Measurements from ENCODE around the gene DHRS3. TPM values are rescaled to one million over a fixed set of nuclear protein-coding genes. Genes with fewer than 3 reads are reported as not detected.

The DHRS3 gene
- polyA plus RNA-seq, 1 of the 3 experiments (the other 2 are of a cell fraction) = 44.8 TPM

DNA sequence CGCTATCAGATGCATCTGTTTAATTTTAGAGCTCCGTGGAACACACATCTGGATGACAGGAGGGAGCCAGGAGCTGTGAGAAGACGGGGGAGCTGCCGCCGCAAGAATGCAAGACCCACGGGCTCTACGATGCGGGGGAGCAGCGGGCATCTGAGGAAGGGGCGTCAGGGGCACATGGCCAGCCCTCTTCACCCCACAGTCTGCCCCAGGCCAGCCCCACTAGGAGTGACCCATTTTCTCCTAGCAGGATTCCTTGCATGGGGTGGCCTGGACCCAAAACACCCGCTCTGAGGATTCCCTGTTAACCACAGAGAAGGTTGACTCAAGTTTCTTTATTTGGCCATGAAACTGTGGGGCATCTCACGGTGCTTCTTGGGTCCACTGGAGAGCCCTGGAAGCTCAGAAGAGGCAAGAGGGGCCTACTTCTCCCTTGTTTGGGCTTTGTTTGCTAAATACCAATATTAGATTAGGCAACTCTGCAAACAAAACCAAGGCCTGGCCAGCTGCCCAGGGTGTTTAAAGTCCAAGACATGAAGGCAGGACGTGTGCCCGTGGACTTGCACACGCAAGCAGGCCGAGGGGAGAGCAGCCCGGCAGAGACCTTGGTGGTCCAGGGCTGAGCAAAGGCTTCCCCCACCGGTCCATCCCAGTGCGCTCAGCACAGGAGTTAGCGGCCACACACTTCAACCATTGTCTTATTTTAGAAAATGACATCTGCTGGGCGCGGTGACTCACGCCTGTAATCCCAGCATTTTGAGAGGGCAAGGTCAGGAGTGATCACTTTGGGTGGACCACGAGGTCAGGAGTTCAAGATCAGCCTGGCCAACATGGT, 89.8 kb downstream of the DHRS3 start:
- H2AFZ ChIP-seq (ENCODE audit: low read depth) = no peak overlapping the region

DNA sequence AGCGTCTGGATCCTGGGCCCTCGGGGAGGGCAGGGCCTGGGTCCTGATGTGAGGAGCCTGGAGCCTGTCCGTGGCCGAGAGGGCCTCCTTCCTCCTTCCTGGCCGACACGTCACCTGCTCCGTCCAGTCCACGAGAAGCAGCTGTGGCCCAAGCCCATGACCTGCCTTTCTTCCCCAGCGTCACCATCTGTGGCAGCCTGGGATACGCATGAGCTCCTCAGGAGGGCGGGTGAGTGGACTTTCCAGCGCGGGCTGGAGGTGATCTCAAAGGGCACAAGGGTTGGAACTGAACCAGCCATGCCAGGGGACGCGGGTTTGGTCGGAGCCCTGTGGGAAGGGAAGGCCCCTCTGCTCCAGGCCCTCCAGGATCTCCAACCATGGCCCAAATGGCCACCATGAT, 90.4 kb downstream of the DHRS3 start:
- Histone ChIP-seq H3K4me1 (ENCODE audit: control insufficient read depth in 1 of 2, insufficient read depth in 2 of 2, low read depth in 1 of 2, low read length in 1 of 2) (no peaks in the 10 kb centered on the region; a peak in 1 of 4 replicates), H4K20me1 (ENCODE audit: insufficient read depth) (no peaks in the 10 kb centered on the region), H3K4me3 (ENCODE audit: low read depth in 2 of 2, low read length in 1 of 2) (no peak overlapping the region), H3K36me3 (replicated peaks in 1 of 2; ENCODE audit: control insufficient read depth in 1 of 2, insufficient read depth in 2 of 2, low read length in 1 of 2) (no peaks in the 10 kb centered on the region), H2AFZ (ENCODE audit: low read depth) (no peak overlapping the region), H3K27me3 (ENCODE audit: insufficient read depth) (no peaks in the 10 kb centered on the region), H3F3A (replicated peaks; ENCODE audit: insufficient read depth) (no peaks in the 10 kb centered on the region), H3K79me2 (ENCODE audit: insufficient read depth) (no peaks in the 10 kb centered on the region), H3K9me3 (no peaks in the 10 kb centered on the region), H3K9ac (no peak overlapping the region), H3K4me2 (no peak overlapping the region), H3K27ac (ENCODE audit: low read depth in 2 of 2, low read length in 1 of 2) (no peak overlapping the region), H3K9me2 (no peaks in the 10 kb centered on the region)
- ChIA-PET CTCF (interaction anchor here (1.0 to 1.4 kb wide), 3 partner anchors 14 to 92 kb away, joined by 3 read pairs; no protein-coding TSS in a partner anchor), POLR2A (no interaction called here)
- no peak for TF ChIP-seq GATA2 (CRISPR knock-in tag; IDR thresholded peaks at IDR 0.05)
- TF ChIP-seq MXI1 (IDR thresholded peaks at IDR 0.05; ENCODE audit: low read depth, low read length) = no peak
- no peak for TF ChIP-seq GABPA (IDR thresholded peaks at IDR 0.05; ENCODE audit: low read depth)
- TF ChIP-seq, protein P1, sequence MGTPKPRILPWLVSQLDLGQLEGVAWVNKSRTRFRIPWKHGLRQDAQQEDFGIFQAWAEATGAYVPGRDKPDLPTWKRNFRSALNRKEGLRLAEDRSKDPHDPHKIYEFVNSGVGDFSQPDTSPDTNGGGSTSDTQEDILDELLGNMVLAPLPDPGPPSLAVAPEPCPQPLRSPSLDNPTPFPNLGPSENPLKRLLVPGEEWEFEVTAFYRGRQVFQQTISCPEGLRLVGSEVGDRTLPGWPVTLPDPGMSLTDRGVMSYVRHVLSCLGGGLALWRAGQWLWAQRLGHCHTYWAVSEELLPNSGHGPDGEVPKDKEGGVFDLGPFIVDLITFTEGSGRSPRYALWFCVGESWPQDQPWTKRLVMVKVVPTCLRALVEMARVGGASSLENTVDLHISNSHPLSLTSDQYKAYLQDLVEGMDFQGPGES (IDR thresholded peaks at IDR 0.05; ENCODE audit: low read depth, low read length) = no peak
- TF ChIP-seq, protein P2, sequence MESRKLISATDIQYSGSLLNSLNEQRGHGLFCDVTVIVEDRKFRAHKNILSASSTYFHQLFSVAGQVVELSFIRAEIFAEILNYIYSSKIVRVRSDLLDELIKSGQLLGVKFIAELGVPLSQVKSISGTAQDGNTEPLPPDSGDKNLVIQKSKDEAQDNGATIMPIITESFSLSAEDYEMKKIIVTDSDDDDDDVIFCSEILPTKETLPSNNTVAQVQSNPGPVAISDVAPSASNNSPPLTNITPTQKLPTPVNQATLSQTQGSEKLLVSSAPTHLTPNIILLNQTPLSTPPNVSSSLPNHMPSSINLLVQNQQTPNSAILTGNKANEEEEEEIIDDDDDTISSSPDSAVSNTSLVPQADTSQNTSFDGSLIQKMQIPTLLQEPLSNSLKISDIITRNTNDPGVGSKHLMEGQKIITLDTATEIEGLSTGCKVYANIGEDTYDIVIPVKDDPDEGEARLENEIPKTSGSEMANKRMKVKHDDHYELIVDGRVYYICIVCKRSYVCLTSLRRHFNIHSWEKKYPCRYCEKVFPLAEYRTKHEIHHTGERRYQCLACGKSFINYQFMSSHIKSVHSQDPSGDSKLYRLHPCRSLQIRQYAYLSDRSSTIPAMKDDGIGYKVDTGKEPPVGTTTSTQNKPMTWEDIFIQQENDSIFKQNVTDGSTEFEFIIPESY (IDR thresholded peaks at IDR 0.05; ENCODE audit: borderline replicate concordance, low read depth) = no peak
- WGBS (ENCODE audit: low lambda C conversion rate) = 97% methylated on average over 16 of the region's 16 CpGs
- DNase-seq = no peak

More for the DNA sequence above, 89.8 kb downstream of the DHRS3 start:
- 86% methylated on average over 14 of the region's 24 CpGs for WGBS (ENCODE audit: low lambda C conversion rate)
- no peak overlapping the region for H3K27ac ChIP-seq (ENCODE audit: low read depth in 2 of 2, low read length in 1 of 2)
- H3K4me1 ChIP-seq (ENCODE audit: control insufficient read depth in 1 of 2, insufficient read depth in 2 of 2, low read depth in 1 of 2, low read length in 1 of 2) = no peaks in the 10 kb centered on the region; a peak in 1 of 4 replicates
- no peak for DNase-seq
- TF ChIP-seq CHD2 (IDR thresholded peaks at IDR 0.05; ENCODE audit: low read length, partially characterized antibody) (no peak), RCOR1 (IDR thresholded peaks at IDR 0.05; ENCODE audit: low read length) (no peak), RFX5 (IDR thresholded peaks at IDR 0.05; ENCODE audit: low read length) (no peak), MXI1 (IDR thresholded peaks at IDR 0.05; ENCODE audit: low read depth, low read length) (no peak), TEAD4 (IDR thresholded peaks at IDR 0.05; ENCODE audit: borderline replicate concordance, insufficient read depth) (no peak), RXRA (IDR thresholded peaks at IDR 0.05; ENCODE audit: borderline replicate concordance, low read depth) (no peak), FOSL2 (IDR thresholded peaks at IDR 0.05; ENCODE audit: borderline replicate concordance, low read depth) (no peak), TAF1 (IDR thresholded peaks at IDR 0.05; ENCODE audit: borderline replicate concordance, low read depth, low read length) (no peak), EP300 (IDR thresholded peaks at IDR 0.05; ENCODE audit: borderline replicate concordance in 1 of 2, low read depth in 1 of 2, low read length in 1 of 2) (no peak), SIN3A (IDR thresholded peaks at IDR 0.05; ENCODE audit: borderline replicate concordance, low read depth, low read length) (no peak), FOXM1 (IDR thresholded peaks at IDR 0.05; ENCODE audit: low read depth) (no peak)
- TF ChIP-seq, protein P3, sequence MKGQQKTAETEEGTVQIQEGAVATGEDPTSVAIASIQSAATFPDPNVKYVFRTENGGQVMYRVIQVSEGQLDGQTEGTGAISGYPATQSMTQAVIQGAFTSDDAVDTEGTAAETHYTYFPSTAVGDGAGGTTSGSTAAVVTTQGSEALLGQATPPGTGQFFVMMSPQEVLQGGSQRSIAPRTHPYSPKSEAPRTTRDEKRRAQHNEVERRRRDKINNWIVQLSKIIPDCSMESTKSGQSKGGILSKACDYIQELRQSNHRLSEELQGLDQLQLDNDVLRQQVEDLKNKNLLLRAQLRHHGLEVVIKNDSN (IDR thresholded peaks at IDR 0.05; ENCODE audit: borderline replicate concordance, low read depth) = no peak
- TF ChIP-seq, protein P4, sequence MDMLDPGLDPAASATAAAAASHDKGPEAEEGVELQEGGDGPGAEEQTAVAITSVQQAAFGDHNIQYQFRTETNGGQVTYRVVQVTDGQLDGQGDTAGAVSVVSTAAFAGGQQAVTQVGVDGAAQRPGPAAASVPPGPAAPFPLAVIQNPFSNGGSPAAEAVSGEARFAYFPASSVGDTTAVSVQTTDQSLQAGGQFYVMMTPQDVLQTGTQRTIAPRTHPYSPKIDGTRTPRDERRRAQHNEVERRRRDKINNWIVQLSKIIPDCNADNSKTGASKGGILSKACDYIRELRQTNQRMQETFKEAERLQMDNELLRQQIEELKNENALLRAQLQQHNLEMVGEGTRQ (IDR thresholded peaks at IDR 0.05; ENCODE audit: borderline replicate concordance, low read depth, low read length) = no peak
- no peaks in the 10 kb centered on the region for H3K9me3 ChIP-seq
- ChIA-PET CTCF (interaction anchor here (1.1 to 1.5 kb wide), 3 partner anchors 14 to 213 kb away, joined by 3 to 4 read pairs (median 3); no protein-coding TSS in a partner anchor), POLR2A (no interaction called here)
- no peak overlapping the region for H3K9ac ChIP-seq
- no peaks in the 10 kb centered on the region for H3F3A ChIP-seq (replicated peaks; ENCODE audit: insufficient read depth)
- no peaks in the 10 kb centered on the region for H3K36me3 ChIP-seq (replicated peaks in 1 of 2; ENCODE audit: control insufficient read depth in 1 of 2, insufficient read depth in 2 of 2, low read length in 1 of 2)
- H3K4me3 ChIP-seq (ENCODE audit: low read depth in 2 of 2, low read length in 1 of 2) = no peak overlapping the region
- H3K4me2 ChIP-seq = no peak overlapping the region
- no peaks in the 10 kb centered on the region for H3K27me3 ChIP-seq (ENCODE audit: insufficient read depth)
- H3K79me2 ChIP-seq (ENCODE audit: insufficient read depth) = no peaks in the 10 kb centered on the region
- no peaks in the 10 kb centered on the region for H4K20me1 ChIP-seq (ENCODE audit: insufficient read depth)
- no peaks in the 10 kb centered on the region for H3K9me2 ChIP-seq
